HG03565 (cell line): ENCODE data around the gene C1orf52.
A peak's percentile ranks its signal among the peaks of the same experiment; 100 is the strongest.

Source experiments
- ATAC-seq: cut with Tn5 transposase; IDR thresholded peaks from one replicate; pipeline ENCODE4 v1.9.1; 2021; ENCODE audit warnings: mild to moderate bottlenecking, moderate library complexity; ENCODE audit not compliant: unreplicated experiment

Gene C1orf52

GRCh38 chr1:85259118-85259911 lies at the start of gene C1orf52:
TSS of gene C1orf52 (minus strand) at chr1:85259662. CDS start at chr1:85259633, 29 bp downstream.
- peak; percentile 98 for ATAC-seq

DNA sequence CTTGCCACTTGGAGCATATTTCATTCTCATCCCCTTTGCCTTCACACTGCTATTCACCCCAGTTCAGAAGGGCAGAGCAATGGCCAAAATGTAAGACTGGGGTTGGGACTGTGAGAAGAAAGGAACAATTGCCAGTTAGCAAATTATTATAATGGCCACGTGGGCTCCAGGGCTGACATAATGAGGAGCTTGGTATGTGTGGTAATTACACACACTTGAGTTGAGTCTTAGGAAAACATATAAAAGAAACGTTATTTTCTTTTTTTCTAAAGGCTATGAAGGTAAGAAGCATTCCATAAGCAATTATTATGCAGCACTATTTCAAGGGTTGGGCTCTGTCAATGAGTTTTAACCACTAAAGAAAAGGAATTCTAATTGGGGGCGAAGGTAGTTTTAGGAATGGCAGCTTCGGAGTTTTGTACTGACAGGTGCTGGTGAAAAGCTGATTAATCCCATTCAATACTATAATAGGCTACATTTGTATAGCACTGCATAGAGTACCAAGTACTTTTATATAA lies 49.4 kb upstream of the C1orf52 start:
- no peak for ATAC-seq

DNA sequence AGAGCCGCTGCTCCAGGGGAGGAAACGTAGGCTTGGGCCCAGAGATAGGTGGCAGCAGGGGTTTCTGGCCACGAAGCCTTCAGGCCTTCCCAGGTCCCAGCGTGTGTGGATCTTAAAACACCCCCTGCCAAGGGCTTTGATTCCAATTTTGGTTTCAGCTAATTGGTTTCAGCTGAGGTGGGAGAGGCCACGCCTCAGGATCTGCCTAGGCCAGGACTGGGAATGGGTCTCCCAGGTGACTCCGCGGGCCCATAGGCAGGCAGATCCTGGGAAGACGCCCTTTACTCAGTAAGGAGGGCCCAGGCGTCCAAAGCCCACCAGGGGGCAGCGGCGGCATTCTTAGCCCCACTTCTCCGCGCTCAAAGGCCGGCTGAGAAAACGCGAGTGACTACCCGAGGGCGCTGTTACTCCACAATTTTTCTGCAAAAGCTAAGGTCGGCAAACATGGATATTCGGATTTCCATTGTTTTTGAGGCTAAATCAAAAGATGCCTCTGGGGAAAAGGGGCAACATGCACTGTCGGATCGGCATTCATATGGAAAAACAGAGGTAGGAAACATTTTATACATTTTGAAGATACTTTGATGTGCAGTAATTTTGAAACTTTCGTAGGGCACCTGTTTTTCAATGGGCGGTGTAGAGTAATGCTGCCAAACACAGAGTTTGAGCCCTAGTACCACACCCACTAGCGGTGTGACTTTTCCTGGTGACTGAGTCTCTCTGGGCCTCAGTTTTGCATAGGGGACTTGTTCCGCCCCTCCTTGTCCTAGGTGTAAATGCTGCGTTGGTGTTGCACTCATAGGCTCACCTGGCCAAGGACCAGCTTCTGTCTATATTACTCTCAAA lies 48.7 kb upstream of the C1orf52 start:
- peak; percentile 73 for ATAC-seq

- ATAC-seq = no peak
These were observed 46.8 kb upstream of the C1orf52 start for GRCh38 chr1:85306236-85306635.

DNA sequence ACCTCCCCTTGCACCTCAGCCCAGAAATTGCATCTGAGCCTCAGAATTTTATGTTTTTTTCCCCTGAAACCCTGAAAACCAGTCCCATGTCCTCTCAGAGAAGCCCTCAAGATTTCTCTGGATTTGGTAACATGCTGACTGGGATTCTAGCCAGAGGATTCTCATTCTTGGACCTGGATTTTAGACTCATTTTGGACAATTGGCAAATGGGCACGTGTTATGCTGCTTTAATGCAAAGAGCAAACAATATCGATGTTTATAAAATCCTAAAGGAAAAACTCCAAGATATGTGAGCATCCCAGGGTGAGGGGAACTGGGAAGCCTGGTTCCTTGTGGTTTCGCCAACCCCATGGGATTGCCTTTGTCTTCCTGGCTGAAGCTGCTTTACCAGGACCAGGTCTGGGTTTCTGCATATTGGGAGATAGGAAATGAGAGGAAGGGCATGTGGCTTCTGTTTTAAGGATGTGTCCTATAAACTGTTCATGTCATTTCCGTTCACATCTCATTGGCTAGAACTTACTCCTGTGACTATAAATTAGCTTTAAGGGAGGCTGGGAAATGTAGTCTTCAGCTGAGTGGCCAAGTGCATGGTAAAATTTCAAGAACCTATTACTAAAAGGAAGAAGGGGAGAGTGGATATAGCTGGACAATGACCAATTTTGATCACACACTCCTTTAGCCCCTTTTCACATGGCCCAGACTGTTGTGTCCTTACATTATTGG lies 44.1 kb upstream of the C1orf52 start:
- no peak for ATAC-seq

- ATAC-seq = no peak
These were observed 40.7 kb upstream of the C1orf52 start for GRCh38 chr1:85300140-85300539.

- peak; percentile 94 for ATAC-seq
These were observed 38.6 kb upstream of the C1orf52 start for GRCh38 chr1:85297855-85298629.

GRCh38 chr1:85297538-85297854 lies 38.0 kb upstream of the C1orf52 start:
- ATAC-seq = no peak

GRCh38 chr1:85296980-85297379 lies 37.5 kb upstream of the C1orf52 start:
- ATAC-seq = no peak

DNA sequence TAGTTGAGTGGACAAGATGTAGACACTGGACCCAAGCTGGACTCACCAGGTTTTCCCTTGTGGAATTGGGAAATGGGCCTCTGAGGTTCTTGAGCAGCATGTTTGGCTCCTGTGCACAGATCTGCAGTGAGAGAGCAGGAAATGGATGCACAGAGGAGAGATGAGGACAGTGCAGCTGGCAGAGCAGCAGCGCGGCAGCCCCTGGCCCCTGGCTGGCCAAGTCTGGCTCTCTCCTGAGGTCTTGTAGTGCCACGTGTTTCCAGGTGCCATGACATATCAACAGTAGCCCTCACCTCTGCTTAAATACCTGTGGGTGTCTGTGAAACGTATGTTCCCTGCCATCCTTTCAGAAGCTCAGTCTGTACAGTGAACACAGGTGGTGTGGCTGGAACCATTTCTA lies 36.2 kb upstream of the C1orf52 start:
- no peak for ATAC-seq

DNA sequence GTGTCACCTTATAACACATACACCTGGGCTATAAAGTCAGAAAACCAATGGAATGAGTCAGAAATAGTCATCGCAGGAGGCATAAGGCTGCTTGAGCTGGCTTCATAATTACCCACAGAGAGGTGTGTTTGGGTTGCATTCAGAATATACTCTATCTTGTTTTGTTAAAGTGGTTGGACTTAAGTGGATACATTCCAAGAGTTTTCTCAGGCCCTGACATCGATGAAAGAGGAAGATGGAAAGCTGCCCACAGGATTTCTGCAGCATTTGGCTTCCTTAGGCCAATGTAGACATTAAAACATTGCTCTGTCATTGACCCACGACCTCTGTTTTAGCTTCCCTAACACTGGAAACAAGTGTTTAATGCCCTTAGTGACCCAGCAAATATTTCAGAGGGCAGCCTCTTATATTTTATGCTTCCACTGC lies 35.6 kb upstream of the C1orf52 start:
- no peak for ATAC-seq

DNA sequence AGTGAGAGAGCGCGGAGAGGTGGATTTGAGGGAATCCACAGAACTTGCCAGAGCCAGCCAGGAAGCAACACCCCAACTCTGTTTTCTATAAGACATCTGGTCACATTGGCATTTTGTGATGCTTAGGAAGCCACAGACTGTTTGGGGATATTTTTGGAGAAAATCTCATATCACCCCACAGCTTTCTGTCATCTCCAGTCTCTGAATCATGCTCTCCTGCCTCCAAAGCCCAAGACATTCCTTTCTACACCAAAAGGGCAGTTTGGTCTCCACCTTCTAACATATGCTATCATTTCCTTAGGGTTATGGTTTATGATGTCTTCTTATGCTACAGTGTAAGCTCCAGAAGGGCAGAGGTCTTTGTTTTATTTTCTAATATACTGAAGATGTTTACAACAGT lies 31.4 kb upstream of the C1orf52 start:
- no peak for ATAC-seq

- no peak for ATAC-seq
These were observed 30.4 kb upstream of the C1orf52 start for GRCh38 chr1:85289848-85290335.

- no peak for ATAC-seq
These were observed 29.9 kb upstream of the C1orf52 start for GRCh38 chr1:85289207-85289847.

GRCh38 chr1:85284202-85284601 lies 24.7 kb upstream of the C1orf52 start:
- ATAC-seq = no peak

- no peak for ATAC-seq
These were observed 24.2 kb upstream of the C1orf52 start for GRCh38 chr1:85283475-85284199.

- no peak for ATAC-seq
These were observed 23.0 kb upstream of the C1orf52 start for GRCh38 chr1:85282424-85282823.

DNA sequence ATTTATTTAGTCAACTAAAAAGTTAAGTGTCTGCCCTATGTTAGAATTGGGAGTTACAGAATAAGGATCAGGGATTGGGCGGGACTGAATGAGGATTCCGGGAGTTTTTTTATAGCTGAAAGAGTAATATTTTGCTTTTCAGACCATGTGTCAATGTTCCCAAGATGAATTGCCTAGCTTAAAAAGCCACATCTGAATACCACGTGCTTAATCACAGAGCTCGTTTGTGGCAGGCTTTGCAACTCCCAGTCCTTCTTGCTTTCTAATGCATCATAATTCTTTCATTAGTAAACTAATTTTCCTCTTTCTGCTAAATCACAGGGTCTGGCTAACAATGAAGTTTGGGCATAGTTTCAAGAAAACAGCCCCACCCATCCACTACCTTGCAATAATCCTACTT lies 21.2 kb upstream of the C1orf52 start:
- ATAC-seq = no peak

DNA sequence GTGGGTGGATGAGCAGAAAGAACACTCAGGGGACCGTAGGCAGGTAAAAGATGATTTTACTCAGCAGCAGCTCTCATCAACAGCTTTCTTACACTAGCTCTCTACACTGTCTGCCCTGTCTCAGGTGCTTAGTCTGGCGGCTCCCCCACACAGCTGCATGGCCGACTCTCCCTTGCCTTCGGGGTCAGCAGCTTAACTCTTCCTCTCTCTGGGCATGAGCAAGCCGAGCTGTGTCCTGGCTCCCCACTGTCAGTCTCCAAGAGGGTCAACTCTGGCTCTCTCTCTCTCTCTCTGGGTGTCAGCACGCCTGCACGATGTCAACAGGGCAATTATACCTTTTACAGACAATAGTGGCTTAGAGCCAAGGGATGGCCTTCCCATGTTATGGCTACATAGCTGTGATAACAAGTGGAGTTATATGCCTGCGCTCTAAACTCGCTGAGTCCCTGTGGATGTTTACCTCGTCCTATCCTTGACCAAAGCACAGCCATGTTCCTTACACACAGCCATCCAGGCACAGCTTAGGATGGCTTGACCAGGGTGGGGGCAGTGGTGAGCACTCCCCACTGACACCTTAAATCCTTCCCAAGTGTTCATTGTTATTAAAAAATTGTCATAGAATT lies 20.1 kb upstream of the C1orf52 start:
- no peak for ATAC-seq
